Stimulated activated CD4-positive, alpha-beta T cell treated with anti-CD3 and anti-CD28 coated beads, Interleukin-1b, Interleukin-23, amount 100 ng/mL, for 24 hours (primary cell): Measurements from ENCODE around the gene RASGRP1.

Experiments
- DNase-seq, 4 experiments: peaks; one replicate each; pipeline ENCODE4 v3.0.0-alpha.2; 2020; ENCODE audit warnings: low read depth in 4 of 4, low spot score in 1 of 4

Gene RASGRP1

GRCh38 chr15:38538328-38539007, 26.1 kb downstream of the RASGRP1 start:
- no peak for DNase-seq

DNA sequence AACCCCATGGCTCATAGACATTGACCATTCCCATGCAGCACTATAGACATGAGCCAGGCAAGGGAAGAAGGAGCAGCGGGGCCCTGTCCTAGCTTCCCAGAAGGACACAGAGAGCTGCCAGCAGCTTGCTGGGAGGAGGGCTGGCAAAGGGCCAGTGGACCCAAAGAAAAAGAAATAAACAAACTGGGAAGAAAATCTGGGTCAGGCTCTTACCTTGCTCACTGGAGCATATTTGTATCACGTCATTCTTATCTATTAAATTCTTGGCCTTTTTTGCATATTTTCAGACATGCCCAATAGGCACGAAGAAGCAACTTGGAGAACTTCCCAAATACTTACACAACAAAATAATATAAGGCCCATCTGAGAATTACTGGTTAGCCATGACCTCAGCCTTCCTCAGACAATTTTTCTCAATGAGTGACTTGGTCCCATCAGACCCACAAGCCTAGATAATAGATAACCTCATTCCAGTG, 28.4 kb downstream of the RASGRP1 start:
- DNase-seq, result no peak

GRCh38 chr15:38535491-38536200, 29.0 kb downstream of the RASGRP1 start:
- DNase-seq, result no peak

DNA sequence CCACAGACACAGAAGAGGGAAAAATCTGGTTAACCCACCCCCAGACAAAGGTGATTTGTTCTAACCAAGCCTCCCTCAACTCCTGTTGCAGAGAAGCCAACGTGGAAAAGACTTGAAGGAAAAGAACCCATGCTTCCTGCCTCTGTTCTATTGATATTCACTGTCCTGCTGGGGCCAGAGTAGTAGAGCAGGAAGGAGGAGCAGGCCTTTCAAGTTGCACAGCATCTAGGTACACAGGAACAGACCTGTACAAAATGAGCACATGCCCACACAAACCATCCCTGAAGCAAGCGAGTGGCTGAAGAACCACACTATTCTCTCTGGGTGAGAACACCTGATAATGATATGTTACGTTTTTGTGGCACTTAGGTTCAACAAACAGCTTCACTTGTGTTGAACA, 29.9 kb downstream of the RASGRP1 start:
- DNase-seq, result no peak

- no peak for DNase-seq
Measured at GRCh38 chr15:38533926-38534325, 30.7 kb downstream of the RASGRP1 start.

- no peak for DNase-seq
Measured at GRCh38 chr15:38533416-38533915, 31.1 kb downstream of the RASGRP1 start.

- DNase-seq, result no peak
Measured at GRCh38 chr15:38532728-38533127, 31.9 kb downstream of the RASGRP1 start.

DNA sequence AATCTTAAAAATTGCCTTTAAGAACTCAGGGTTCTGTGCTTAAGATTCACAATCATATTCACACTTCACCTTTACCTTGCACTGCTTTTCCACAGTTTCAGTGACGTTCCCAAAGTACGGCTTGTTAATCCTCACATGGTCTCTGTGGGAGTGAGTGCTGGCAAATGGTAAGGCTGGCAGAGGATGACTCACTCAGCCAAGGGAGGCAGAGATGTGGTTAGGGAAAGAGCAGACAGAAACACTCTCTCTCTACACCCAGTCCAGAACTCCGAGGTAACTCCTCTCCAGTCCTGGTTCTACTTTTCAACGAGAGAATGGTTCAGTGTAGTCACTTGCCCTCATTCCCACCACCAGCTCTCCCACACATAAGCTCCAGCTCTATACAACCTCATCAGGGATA, 33.1 kb downstream of the RASGRP1 start:
- DNase-seq, result no peak

GRCh38 chr15:38530113-38530512, 34.5 kb downstream of the RASGRP1 start:
- DNase-seq, result peak in 1 of 4 experiments; percentile 16

DNA sequence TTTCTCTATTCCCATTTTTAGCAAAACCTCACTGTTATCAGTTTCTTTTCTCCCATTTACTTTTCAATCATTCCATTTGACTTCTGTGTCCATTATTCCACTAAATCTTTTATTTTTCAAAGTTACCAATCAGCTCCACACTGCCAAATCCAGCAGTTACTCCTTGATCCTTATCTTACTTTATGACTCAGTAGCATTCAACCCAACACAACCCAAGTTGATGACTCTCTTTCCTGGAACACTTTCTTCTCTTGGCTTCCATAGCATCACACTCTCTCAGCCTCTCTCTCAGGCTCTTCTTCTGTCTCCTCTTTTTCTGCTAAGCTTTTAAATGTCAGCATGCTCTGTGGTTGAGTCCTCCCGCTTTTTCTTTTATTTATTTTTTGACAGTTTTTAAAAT, 36.3 kb downstream of the RASGRP1 start:
- no peak for DNase-seq

DNA sequence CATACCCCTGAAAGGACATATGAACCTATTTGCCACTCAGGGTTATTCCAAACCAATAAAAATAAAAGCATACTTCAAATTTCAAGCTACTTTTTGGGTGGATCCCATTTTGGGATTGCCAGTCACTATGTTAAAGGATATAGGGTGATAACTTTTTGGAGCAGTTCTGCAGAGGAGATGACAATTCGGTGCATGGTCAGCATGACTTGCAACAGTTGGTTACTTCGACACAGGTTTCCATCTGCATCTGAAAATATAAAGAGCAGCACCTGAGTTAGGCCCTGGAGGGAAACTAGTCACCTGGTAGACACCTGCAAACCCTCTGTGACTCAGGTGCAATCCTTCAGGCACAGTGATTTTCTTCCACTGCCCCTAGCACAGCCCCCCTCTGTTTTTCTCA, 38.5 kb downstream of the RASGRP1 start:
- no peak for DNase-seq

- no peak for DNase-seq
Measured at GRCh38 chr15:38525489-38525888, 39.1 kb downstream of the RASGRP1 start.

- no peak for DNase-seq
Measured at GRCh38 chr15:38524156-38524555, 40.5 kb downstream of the RASGRP1 start.

- no peak for DNase-seq
Measured at GRCh38 chr15:38522922-38523321, 41.7 kb downstream of the RASGRP1 start.

DNA sequence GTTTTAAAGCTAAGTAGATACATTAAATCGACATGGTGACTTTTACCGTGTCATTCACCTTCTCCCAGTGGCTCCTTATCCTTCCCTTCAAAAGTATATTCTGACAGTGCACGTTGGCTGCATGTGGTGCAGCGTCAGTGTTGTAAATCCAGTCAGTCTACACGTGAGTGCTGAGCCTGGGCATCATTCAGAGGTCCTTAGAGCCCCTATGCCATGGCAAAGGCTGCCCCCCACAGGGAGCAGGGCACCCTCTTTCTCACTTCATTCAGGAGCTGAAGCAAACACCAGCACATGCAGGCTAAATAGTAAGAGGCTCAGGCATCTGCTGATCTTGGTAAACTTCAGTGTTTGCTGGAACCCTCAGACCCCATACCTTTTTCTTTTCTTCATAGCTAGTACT, 43.3 kb downstream of the RASGRP1 start:
- no peak for DNase-seq

DNA sequence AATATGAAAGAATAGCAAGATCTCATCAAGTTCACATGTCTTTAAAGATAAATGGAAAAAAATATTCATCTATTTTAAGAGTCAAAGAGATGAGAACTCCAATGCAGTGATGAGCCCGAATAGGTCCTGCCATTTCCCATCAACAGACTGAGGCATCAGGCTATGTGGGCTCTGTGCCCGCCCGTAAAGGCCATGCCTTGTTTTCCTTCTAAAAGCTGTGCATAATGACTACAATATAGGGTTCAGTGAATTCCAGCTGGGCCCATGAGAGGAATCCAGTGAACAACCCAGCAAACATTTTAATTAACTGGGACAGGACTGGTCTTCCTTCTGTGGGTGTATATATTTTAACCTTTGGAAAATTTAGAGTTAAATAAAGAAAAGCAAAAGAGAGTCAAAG, 44.6 kb downstream of the RASGRP1 start:
- no peak for DNase-seq

- DNase-seq, result no peak
Measured at GRCh38 chr15:38518084-38518483, 46.5 kb downstream of the RASGRP1 start.

DNA sequence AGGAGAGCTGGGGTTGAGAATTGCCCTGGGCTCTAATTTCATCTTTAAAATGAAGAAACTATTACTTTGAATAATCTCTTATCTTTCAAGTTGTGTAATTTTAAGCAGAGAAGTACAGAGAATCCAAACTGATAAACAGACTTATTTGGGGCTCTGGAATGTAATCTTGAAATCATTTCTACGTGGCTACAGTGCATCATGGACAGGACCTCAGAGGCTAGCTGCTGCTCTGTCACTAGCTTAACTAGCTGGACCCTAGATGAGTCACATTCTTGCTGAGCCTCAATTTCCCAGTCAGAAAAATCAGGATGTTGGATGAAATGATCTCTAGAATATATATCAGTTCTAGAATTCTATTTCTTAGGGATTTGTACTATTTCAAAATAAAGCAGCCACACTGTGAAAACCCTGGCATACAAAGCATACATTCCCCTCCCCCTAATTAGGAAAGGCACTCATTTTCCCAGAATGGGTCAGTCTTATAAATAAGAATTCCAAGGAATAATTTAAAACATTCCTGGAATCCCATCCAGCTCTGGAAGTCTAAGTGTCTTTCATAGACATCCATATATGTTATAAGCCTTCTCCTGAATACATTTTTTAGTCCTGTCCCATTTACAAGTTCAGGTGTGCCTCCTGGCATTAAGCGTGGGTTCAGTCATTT, 47.2 kb downstream of the RASGRP1 start:
- no peak for DNase-seq

DNA sequence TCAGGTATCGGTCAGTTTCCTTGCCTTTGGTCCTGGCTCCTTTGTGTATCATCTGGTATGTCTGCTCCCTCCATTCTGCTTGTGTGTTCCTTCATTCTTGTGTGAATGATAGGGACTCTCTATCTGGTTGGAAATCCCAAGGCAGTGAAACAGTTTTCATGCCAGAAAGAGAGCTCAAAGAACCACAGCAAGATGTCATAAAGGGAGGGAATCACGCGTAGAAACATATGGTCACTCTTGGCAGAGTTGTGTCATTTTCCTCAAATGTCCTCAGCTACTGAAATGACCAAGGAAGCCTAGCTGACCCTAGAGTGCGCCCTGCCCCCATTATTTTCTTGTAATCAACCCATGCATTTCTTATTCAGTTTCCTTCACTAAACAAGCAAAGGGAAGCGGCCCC, 48.0 kb downstream of the RASGRP1 start:
- no peak for DNase-seq

DNA sequence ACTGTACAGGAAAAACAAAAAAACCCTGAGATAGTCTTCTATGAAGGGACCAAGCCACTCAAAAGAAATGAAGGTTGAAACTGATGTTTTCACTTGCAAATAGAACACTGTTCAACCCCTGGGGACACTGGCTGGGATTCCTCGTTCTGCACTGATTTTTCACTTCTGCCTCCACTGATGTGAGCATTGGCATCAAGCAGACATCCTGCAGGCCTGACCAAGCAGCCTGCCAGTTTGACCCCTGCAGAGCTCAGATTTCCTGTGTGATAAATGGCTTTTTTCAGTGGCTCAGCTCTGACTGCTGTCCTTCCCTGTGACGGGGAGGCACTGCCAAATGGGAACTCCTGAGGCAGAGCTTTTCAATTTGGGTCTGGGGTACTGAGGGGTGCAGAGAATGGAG, 50.0 kb downstream of the RASGRP1 start:
- no peak for DNase-seq

DNA sequence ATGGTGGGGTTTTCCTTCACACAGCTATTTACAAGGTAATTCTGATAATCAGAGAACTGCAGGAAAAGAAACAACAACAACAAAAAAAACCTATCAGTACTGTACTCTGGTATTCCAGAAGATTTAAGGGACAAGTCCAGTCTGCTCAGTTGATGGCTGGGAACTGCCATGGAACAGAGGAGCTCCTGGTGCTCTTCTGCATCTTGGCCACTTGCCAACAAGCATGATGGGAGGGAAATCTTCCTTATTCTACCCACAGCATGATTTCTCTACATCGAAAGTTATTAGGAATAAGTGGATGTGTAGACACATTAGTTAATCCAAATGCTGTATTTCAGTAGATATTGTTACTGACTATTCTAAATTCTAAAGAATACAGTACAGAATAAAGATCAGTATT, 51.7 kb downstream of the RASGRP1 start:
- no peak for DNase-seq

DNA sequence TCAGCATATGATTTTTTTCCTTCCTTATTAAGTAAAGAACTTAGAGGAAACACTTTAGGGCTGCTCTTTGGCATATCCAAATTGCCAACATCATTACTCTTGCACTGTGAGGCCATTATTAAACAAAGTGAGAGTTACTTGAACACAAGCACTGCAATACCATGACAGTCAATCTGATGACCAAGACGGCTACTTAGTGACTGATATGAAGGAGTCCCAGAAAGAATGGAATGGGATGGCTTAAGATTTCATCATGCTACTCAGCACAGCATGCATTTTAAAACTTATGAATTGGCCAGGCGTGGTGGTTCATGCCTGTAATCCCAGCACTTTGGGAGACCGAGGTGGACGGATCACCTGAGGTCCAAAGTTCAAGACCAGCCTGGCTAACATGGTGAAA, 55.5 kb downstream of the RASGRP1 start:
- no peak for DNase-seq
